HG03342 (cell line): Measurements from ENCODE around the gene KRTAP5-3.
"Not testable (repeated sequence)": the region's sequence is repeated elsewhere in the genome, so short reads cannot be mapped to it uniquely, and the experiment has no call there.

Experiments used
- ATAC-seq: cut with Tn5 transposase; IDR thresholded peaks from one replicate; pipeline ENCODE4 v1.9.1; 2021; ENCODE audit warnings: mild to moderate bottlenecking, moderate library complexity; ENCODE audit not compliant: unreplicated experiment

The KRTAP5-3 gene

DNA sequence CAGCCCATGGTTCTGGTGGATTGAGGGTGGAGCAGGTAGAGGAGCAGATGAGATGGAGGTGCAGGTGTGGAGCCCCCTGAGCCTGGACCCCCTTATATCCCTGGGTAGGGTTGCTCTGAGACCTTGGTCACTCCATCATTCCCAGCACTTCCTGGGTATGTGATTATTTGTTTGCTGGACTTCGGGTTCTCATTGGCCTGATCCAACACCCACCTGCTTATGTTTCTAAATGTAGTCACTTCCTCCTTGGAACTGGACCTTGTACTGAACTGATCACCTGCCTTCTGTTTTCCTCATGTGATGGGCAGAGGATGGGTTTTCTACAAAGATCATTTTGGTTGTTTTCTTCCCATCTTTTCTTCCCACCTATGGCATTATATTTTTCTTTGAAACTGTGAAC, 13.8 kb upstream of the KRTAP5-3 start, which contains the start of gene KRTAP5-4:
TSS of gene KRTAP5-4 (minus strand) at position 53 of the 400 bp plus-strand sequence. CDS start at position 8, 45 bp downstream.
- no peak for ATAC-seq

DNA sequence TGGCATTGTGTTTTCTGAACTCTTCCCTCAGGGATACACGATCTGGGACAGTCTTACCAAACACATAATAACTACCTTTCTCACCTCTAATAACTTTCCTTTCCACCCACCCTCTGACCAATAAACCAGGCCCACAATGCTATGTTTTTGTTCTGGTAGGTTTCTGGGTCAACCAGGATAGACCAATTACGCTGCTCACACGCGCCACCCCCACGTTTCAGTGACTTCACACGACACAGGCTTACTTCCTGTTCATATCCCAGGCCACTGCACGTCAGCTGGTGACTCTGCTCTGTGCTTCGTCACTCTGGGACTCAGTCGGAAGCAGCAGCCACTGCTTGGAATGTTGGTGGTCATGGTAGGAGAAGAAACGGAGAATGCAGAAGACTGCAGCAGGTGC, 11.2 kb upstream of the KRTAP5-3 start:
- no peak for ATAC-seq

- no peak for ATAC-seq
Observed at GRCh38 chr11:1618231-1618630, 10.0 kb upstream of the KRTAP5-3 start.

DNA sequence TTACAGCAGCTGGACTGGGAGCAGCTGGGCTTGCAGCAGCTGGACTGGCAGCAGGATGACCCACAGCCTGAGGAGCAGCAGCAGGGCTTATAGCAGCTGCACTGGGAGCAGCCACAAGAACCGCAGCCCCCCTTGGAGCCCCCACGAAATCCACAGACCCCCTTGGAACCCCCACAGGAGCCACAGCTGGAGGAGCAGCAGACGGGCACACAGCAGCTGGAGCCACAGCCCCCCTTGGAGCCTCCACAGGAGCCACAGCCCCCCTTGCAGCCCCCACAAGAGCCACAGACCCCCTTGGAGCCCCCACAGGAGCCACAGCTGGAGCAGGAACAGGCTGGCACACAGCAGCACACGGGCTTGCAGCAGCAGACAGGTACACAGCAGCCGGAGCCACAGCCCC, 362 bp downstream of the KRTAP5-3 start:
- ATAC-seq: not testable (repeated sequence)

DNA sequence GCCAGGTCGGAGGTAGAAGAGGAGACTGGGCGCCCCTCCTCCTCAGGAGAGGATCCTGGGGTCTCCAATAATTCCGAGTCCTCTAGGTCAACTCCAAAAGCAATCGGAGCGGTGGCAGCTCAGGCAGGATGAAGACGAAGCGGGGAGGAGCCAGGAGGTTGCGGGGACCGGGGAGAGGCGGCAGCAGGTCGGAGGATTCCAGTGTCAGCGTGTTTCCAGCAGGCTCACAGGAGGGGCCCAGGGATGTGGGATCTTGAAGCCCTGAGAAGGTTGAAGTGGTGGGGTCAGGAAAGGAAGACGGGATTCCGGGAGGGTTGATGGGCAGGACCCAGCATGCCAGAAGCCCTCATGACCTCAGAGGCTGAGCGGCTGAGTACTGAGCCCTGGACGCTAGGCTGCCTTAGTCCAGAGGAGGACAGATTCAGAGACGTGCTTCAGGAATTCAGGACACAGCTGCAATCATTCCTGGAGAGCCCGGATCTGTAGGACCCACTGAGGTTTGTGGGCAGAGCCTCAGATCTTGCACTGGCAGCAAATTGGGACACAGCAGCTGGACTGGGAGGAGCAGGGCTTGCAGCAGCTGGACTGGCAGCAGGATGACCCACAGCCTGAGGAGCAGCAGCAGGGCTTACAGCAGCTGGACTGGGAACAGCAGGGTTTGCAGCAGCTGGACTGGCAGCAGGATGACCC, 962 bp downstream of the KRTAP5-3 start:
- not testable (repeated sequence) for ATAC-seq

DNA sequence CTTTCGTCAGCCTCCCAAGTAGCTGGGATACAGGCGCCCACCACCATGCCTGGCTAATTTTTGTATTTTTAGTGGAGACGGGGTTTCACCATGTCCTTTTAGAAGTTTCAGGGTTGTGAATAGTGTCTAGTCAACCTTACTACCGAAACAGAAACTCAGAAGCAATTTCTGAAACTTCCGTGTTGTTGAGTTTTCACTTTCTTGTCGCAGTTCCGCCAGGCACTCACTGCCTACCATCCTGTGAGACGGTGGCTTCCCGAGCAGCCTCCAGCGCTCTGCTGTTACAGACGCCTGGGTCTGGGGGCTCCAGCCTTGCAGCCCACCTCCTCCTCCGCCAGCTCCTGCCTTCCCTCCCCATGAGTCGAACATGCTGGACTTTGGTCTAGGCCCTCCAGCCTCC, 2.3 kb downstream of the KRTAP5-3 start:
- peak; percentile 84 for ATAC-seq

- ATAC-seq: no peak
Observed at GRCh38 chr11:1604711-1605110, 3.6 kb downstream of the KRTAP5-3 start.

- no peak for ATAC-seq
Observed at GRCh38 chr11:1604181-1604580, 4.1 kb downstream of the KRTAP5-3 start.

GRCh38 chr11:1603629-1604028, 4.6 kb downstream of the KRTAP5-3 start:
- no peak for ATAC-seq

GRCh38 chr11:1601663-1602062, 6.6 kb downstream of the KRTAP5-3 start:
- ATAC-seq: not testable (repeated sequence)

- ATAC-seq: no peak
Observed at GRCh38 chr11:1600626-1601025, 7.6 kb downstream of the KRTAP5-3 start.

DNA sequence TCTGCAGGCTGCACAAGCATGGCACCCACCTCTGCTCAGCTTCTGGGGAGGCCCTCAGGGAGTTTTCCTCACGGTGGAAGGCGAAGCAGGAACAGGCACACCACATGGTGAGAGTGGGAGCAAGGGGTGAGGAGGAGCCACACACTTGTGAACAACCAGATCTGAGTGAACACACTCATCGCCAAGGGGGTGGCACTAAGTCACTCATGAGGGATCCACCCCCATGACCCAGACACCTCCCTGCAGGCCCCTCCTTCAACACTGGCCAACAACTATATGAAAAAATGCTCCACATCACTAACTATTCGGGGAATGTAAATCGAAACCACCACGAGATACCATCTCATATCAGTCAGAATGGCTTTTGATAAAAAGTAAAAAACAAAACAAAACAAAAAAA, 9.4 kb downstream of the KRTAP5-3 start:
- no peak for ATAC-seq

- ATAC-seq: not testable (repeated sequence)
Observed at GRCh38 chr11:1598406-1598805, 9.9 kb downstream of the KRTAP5-3 start.

DNA sequence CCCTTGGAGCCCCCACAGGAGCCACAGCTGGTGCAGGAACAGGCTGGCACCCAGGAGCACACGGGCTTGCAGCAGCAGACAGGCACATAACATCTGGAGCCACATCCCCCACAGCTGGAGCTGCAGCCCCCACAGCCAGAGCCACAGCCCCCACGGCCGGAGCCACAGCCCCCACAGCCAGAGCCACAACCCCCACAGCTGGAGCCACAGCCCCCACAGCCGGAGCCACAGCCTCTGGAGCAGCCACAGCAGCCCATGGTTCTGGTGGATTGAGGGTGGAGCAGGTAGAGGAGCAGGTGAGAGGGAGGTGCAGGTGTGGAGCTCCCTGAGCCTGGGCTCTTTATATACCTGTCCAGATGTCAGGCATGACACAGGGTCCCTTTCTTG, 10.3 kb downstream of the KRTAP5-3 start, which contains the start of gene KRTAP5-2:
TSS of gene KRTAP5-2 (minus strand) at position 301 of the 387 bp plus-strand sequence. CDS start at position 257, 44 bp downstream.
- no peak for ATAC-seq

- ATAC-seq: no peak
Observed at GRCh38 chr11:1597331-1597993, 10.8 kb downstream of the KRTAP5-3 start.

- ATAC-seq: not testable (repeated sequence)
Observed at GRCh38 chr11:1596576-1597121, 11.6 kb downstream of the KRTAP5-3 start.

GRCh38 chr11:1595994-1596575, 12.2 kb downstream of the KRTAP5-3 start:
- ATAC-seq: not testable (repeated sequence)

- ATAC-seq: no peak
Observed at GRCh38 chr11:1592628-1593027, 15.6 kb downstream of the KRTAP5-3 start.

DNA sequence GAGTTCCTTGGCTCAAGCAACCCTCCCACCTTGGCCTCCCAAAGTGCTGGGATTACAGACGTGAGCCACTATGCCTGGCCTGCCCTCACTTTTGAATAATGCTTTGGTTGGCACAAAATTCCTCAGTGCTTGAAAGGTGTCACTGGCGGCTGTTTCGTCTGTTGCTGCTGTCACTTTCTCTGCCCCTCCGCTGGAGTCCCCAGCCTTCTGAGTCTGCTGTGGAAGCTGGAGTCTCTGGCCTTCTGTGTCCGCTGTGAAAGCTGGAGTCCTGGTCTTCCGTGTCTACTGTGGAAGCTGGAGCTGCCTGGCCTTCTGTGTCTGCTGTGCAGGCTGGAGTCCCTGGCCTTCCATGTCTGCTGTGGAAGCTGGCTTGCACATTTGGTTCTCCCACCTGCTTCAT, 18.3 kb downstream of the KRTAP5-3 start:
- ATAC-seq: no peak

DNA sequence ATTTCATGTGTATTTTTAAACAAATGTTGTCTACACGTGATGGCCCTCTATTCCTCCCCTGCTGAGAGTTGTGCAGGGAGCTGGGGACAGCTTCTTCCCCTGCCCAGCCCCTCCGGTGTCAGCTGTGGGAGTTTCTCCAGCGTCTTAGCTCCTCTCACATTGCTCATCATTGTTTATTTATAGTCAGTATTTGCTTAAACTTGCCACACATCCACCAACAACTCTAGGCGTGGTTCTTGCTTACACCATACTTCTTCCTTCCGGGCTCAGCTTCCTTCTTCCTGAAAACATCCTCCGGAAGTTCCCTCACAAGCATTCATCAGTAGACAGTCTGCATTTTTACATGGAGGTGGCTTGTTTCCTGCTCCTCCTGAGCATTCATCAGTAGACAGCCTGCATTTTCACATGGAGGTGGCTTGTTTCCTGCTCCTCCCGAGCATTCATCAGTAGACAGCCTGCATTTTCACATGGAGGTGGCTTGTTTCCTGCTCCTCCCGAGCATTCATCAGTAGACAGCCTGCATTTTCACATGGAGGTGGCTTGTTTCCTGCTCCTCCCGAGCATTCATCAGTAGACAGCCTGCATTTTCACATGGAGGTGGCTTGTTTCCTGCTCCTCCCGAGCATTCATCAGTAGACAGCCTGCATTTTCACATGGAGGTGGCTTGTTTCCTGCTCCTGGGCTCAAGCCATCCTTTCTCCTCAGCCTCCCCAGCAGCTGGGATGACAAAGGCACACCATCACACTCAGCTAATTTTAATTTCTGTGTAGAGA, 18.9 kb downstream of the KRTAP5-3 start:
- ATAC-seq: not testable (repeated sequence)

- no peak for ATAC-seq
Observed at GRCh38 chr11:1586699-1587098, 21.6 kb downstream of the KRTAP5-3 start.
